ENCODE measurements around the gene DCUN1D2. TPM values are rescaled to one million over a fixed set of nuclear protein-coding genes. Genes with fewer than 3 reads are reported as not detected.

DCUN1D2 gene
- total RNA-seq, 4 donors from 2014 or later: 18.7 to 28.4 (median 20.2) TPM

DNA sequence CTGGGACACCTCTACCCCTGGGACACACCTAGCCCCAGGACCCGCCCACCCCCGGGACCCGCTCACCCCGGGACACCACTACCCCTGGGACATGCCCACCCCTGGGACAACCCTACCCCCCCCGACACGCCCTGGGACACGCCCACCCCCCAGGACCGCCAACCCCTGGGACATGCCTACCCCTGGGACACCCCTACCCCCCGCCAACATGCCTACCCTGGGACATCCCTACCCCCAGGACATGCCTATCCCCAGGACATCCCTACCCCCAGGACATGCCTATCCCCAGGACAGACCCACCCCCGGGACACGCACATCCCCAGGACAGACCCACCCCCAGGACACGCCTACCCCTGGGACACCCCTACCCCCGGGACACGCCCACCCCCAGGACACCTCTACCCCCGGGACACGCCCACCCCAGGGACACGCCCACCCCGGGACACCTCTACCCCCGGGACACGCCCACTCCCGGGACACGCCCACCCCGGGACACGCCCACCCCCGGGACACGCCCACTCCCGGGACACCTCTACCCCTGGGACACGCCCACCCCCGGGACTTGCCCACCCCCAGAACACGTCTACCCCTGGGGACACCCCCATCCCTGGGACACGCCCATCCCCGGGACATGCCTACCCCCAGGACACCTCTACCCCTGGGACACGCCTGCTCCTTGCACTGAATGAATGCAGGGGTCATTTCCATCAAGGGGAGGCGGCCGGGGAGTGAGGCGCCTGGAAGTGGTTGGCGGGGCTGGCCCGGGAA lies 69.5 kb downstream of the DCUN1D2 start:
- DNase-seq: no peak
- intact Hi-C loops (cut with DNase I; ENCODE audit: low total_unique reads): no loop called here
- H3K9me3 ChIP-seq: no peaks in the 10 kb centered on the region
- H3K4me3 ChIP-seq: no peak overlapping the region
- peaks cover 21% of the 10 kb centered on the region for H3K27me3 ChIP-seq
- TF ChIP-seq POLR2AphosphoS5 (IDR thresholded peaks at IDR 0.05) (no peak), POLR2A (IDR thresholded peaks at IDR 0.05) (no peak), EP300 (IDR thresholded peaks at IDR 0.05; ENCODE audit: low read depth) (no peak)
- TF ChIP-seq, protein P1, sequence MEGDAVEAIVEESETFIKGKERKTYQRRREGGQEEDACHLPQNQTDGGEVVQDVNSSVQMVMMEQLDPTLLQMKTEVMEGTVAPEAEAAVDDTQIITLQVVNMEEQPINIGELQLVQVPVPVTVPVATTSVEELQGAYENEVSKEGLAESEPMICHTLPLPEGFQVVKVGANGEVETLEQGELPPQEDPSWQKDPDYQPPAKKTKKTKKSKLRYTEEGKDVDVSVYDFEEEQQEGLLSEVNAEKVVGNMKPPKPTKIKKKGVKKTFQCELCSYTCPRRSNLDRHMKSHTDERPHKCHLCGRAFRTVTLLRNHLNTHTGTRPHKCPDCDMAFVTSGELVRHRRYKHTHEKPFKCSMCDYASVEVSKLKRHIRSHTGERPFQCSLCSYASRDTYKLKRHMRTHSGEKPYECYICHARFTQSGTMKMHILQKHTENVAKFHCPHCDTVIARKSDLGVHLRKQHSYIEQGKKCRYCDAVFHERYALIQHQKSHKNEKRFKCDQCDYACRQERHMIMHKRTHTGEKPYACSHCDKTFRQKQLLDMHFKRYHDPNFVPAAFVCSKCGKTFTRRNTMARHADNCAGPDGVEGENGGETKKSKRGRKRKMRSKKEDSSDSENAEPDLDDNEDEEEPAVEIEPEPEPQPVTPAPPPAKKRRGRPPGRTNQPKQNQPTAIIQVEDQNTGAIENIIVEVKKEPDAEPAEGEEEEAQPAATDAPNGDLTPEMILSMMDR (IDR thresholded peaks at IDR 0.05): no peak
- 67% methylated on average over 13 of the region's 38 CpGs; no CpG with 5 or more reads in 1 of the 2 donors for WGBS, 2 donors (ENCODE audit: low coverage in 1 of 2)
- in situ Hi-C loops (cut with MboI; ENCODE audit: low pct_ligation_motif_present in 1 of 4, low pct_unique_long_range_greater_than_20kb in 1 of 4, low sequenced_read_pairs in 3 of 4): no loop called here
- H3K27ac ChIP-seq: peak overlapping the region; percentile 63 to 65 (median 64)
- H3K4me1 ChIP-seq: peaks cover 0 to 23% (median 3%) of the 10 kb centered on the region in 4 donors
- no peaks in the 10 kb centered on the region for H3K36me3 ChIP-seq

DNA sequence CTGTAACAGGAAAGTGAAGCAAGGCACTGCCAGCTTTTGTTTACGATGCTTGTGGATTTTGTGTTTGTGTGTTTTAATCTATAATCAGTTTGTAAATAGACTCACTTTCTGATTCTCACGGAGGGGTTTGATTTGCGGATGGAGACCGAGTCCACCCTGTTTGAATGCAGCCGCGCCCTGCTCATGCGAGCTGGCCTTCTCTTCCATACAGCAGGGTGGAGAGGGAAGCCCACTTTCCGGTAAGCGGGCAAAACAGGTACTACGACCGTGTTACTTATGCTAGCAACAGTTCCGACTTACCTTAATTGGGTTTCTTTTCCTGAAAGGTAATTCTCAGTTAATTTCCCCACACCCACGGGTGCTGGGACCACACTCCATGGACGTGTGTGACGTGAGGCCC lies 70.3 kb downstream of the DCUN1D2 start:
- peaks cover 21% of the 10 kb centered on the region for H3K27me3 ChIP-seq
- no peak for DNase-seq
- intact Hi-C loops (cut with DNase I; ENCODE audit: low total_unique reads) (no loop called here), in situ Hi-C loops (cut with MboI; ENCODE audit: low pct_ligation_motif_present in 1 of 4, low pct_unique_long_range_greater_than_20kb in 1 of 4, low sequenced_read_pairs in 3 of 4) (no loop called here)
- no peaks in the 10 kb centered on the region for H3K36me3 ChIP-seq
- H3K27ac ChIP-seq: no peak overlapping the region
- H3K9me3 ChIP-seq: no peaks in the 10 kb centered on the region
- peaks cover 0 to 23% (median 3%) of the 10 kb centered on the region in 4 donors for H3K4me1 ChIP-seq
- TF ChIP-seq POLR2AphosphoS5 (IDR thresholded peaks at IDR 0.05): no peak
- TF ChIP-seq, protein P1 (IDR thresholded peaks at IDR 0.05): no peak
- no peak for TF ChIP-seq EP300 (IDR thresholded peaks at IDR 0.05; ENCODE audit: low read depth)
- no peak for TF ChIP-seq POLR2A (IDR thresholded peaks at IDR 0.05)
- no peak overlapping the region for H3K4me3 ChIP-seq
- 76 to 81% methylated on average over 14 to 15 of the region's 15 CpGs for WGBS, 2 donors (ENCODE audit: low coverage in 1 of 2)

DNA sequence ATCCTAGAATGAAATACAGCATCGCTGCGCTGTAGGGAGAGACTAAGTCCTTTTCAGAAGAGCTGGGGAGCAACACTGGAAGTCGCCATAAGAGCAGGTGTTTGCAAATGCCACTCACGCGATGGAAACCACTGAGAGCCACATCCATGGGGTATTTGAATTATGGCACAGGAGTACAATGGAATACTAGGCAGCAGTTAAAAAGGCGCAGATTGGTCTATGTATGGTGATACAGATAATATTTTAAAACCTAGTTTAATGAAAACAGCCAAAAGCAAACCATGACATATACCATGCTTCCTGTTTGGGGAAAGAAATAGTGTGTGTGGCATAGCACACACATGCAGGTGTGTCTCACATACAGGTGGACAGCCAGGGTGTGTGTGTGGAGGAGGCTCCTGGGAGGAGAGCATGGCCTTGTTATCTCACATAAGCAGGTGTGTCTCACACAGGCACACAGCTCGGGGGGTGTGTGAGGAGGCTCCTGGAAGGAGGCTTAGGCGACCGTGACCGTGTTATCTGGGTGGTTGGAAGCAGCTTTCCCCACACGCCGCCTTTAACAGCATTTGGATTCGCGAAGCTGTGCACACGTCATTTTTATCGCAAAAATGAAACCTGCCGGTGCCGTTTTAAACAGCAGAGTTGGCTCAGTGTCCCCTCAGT lies 70.8 kb downstream of the DCUN1D2 start:
- peaks cover 21% of the 10 kb centered on the region for H3K27me3 ChIP-seq
- H3K4me3 ChIP-seq: no peak overlapping the region
- no peaks in the 10 kb centered on the region for H3K9me3 ChIP-seq
- 79 to 97% methylated on average over 6 to 18 of the region's 18 CpGs for WGBS, 2 donors (ENCODE audit: low coverage in 1 of 2)
- TF ChIP-seq, protein P1 (IDR thresholded peaks at IDR 0.05): no peak
- TF ChIP-seq POLR2AphosphoS5 (IDR thresholded peaks at IDR 0.05): no peak
- no peak for TF ChIP-seq POLR2A (IDR thresholded peaks at IDR 0.05)
- no peak for TF ChIP-seq EP300 (IDR thresholded peaks at IDR 0.05; ENCODE audit: low read depth)
- H3K4me1 ChIP-seq: peaks cover 0 to 23% (median 3%) of the 10 kb centered on the region in 4 donors
- no peak for DNase-seq
- no peaks in the 10 kb centered on the region for H3K36me3 ChIP-seq
- intact Hi-C loops (cut with DNase I; ENCODE audit: low total_unique reads): no loop called here
- in situ Hi-C loops (cut with MboI; ENCODE audit: low pct_ligation_motif_present in 1 of 4, low pct_unique_long_range_greater_than_20kb in 1 of 4, low sequenced_read_pairs in 3 of 4): no loop called here
- H3K27ac ChIP-seq: no peak overlapping the region

DNA sequence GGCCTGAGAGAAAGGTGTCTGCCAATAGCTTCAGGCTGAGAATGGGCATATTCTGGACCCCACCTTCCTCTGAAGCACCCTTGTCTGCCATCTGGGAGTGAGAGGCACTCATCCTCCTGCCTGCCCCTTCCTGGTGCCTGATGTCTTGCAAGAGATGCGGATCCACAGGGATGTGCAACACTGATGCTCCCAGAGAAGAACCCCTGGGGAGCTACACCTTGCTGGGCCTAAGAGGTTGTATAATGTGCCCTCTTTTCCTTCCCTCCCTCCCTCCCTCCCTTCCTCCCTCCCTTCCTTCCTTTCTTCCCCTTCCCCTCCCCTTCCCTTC lies 71.8 kb downstream of the DCUN1D2 start:
- no peak overlapping the region for H3K27ac ChIP-seq
- H3K27me3 ChIP-seq: peaks cover 21% of the 10 kb centered on the region
- no peak for DNase-seq
- in situ Hi-C loops (cut with MboI; ENCODE audit: low pct_ligation_motif_present in 1 of 4, low pct_unique_long_range_greater_than_20kb in 1 of 4, low sequenced_read_pairs in 3 of 4): no loop called here
- TF ChIP-seq POLR2AphosphoS5 (IDR thresholded peaks at IDR 0.05): no peak
- TF ChIP-seq EP300 (IDR thresholded peaks at IDR 0.05; ENCODE audit: low read depth): no peak
- intact Hi-C loops (cut with DNase I; ENCODE audit: low total_unique reads): no loop called here
- no peaks in the 10 kb centered on the region for H3K36me3 ChIP-seq
- peaks cover 0 to 30% (median 6%) of the 10 kb centered on the region in 4 donors for H3K4me1 ChIP-seq
- WGBS, 2 donors (ENCODE audit: low coverage in 1 of 2): 92% methylated on average over 1 of the region's 1 CpG; no CpG with 5 or more reads in 1 of the 2 donors
- H3K4me3 ChIP-seq: no peak overlapping the region
- H3K9me3 ChIP-seq: no peaks in the 10 kb centered on the region

Data from transverse colon (tissue), 4 donors.